Prostate gland (tissue), 2 donors: Measurements from ENCODE around the gene LBHD1. TPM values are rescaled to one million over a fixed set of nuclear protein-coding genes. Genes with fewer than 3 reads are reported as not detected.
A peak's percentile ranks its signal among the peaks of the same experiment; 100 is the strongest.
"Not testable (repeated sequence)": the region's sequence is repeated elsewhere in the genome, so short reads cannot be mapped to it uniquely, and the experiment has no call there.

ENCODE experiments used
- DNase-seq: peaks from one replicate; pipeline ENCODE4 v3.0.0-alpha.2; 2019; ENCODE audit warnings: low spot score
- H3K27ac ChIP-seq, 2 donors: fragments of 200-600 bp; sonication (generic); 2 replicates each; pipeline ENCODE4 v1.5.1; 2017 to 2019
- H3K27me3 ChIP-seq: fragments of 200-600 bp; sonication (generic); replicated peaks from 2 replicates; pipeline ENCODE4 v1.5.1; 2019; ENCODE audit not compliant: insufficient read depth
- H3K36me3 ChIP-seq, 2 donors: fragments of 200-600 bp; sonication (generic); 1 replicate in 1 of 2; 2 replicates in 1 of 2; pipeline versions ENCODE4 v1.5.1 to v1.8.1; 2017 to 2019
- H3K4me1 ChIP-seq: fragments of 200-600 bp; sonication (generic); replicated peaks from 2 replicates; pipeline ENCODE4 v1.5.1; 2019
- H3K4me3 ChIP-seq, 2 donors: fragments of 200-600 bp; sonication (generic); 2 replicates each; pipeline ENCODE4 v1.5.1; 2017 to 2019
- H3K9me3 ChIP-seq: fragments of 200-600 bp; sonication (generic); 2 replicates; pipeline ENCODE4 v1.5.1; 2017
- POLR2A ChIP-seq: fragments of 450-650 bp; IDR thresholded peaks from one replicate; pipeline ENCODE4 v1.6.1; 2016; ENCODE audit warnings: antibody characterized with exemption, mild to moderate bottlenecking
- POLR2AphosphoS5 ChIP-seq: sonication (generic); formaldehyde crosslinking; IDR thresholded peaks from one replicate; pipeline ENCODE4 v1.6.1; 2017; ENCODE audit warnings: antibody characterized with exemption
- WGBS: methylation state at CpG from one replicate; pipeline ENCODE4 v1.1.5; 2018; 5-methylcytosine and 5-hydroxymethylcytosine counted together
- intact Hi-C: fragments of 100-400 bp; cut with DNase I; formaldehyde crosslinking; loops from one replicate; pipeline ENCODE4 v1.14.2; 2022
- total RNA-seq, 2 donors: library from RNA; depleted of rRNA; stranded (reverse); fragments of >200 nt; gene quantifications; one replicate each; pipeline ENCODE4 v1.1.0, GENCODE V29; 2016
- TF ChIP-seq, protein P1 (sequence below), 4 experiments: fragments of 200-600 bp in 2 of 4; fragments of 450-650 bp in 2 of 4; sonication (generic) in 2 of 4; IDR thresholded peaks; 1 replicate in 3 of 4; 2 replicates in 1 of 4; pipeline ENCODE4 v1.5.1; 2016 to 2019; ENCODE audit warnings: antibody characterized with exemption in 4 of 4, mild to moderate bottlenecking in 2 of 4, moderate library complexity in 2 of 4

Gene LBHD1
- total RNA-seq, 2 donors from 2014 or later: 7.1 to 10.2 TPM

DNA sequence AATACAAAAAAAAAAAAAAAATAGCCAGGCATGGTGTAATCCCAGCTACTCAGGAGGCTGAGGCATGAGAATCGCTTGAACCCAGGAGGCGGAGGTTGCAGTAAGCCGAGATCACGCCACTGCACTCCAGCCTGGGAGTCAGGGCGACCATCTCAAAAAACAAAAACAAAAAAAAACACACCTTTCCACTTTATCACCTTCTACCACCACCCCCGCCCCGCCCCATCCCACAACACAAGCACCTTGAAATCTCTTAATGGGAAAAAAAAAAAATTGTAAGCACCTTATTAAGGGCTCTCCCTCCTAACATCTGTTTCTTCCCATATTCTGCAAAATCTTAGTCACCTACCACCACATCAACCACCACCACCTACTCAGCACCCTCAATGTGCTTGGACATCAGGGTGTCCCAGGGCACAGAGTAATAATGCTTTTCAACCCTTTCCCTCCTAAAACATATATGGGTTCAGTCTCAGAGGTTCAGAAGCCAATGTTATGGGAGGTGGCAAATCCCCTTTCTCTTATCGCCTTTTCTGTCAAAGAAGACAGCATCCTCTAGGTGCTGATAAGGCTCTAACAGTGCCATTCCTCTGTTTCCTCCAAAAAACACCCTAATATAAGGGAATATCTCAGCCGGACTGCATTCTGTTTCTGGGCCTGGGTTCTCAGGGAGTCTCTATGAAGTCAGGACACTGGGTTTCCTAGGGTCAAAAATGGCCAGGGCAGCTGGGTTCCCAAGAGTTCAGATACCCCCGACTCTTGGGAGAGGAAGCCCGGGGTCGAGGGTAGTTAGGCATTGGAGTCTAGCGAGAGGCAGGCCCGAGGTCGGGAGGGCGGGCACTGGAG, 19.7 kb downstream of the LBHD1 start:
- 38% methylated on average over 16 of the region's 16 CpGs for WGBS
- Histone ChIP-seq H3K4me1 (peaks cover 6% of the 10 kb centered on the region), H3K27ac (peak overlapping the region; percentile 84 to 88), H3K9me3 (no peaks in the 10 kb centered on the region), H3K4me3 (peak overlapping the region; percentile 89 to 97), H3K36me3 (peaks cover 0 to 2% of the 10 kb centered on the region in 2 donors), H3K27me3 (no peaks in the 10 kb centered on the region)
- no peak for TF ChIP-seq POLR2A
- DNase-seq: no peak
- intact Hi-C loops: no loop called here

DNA sequence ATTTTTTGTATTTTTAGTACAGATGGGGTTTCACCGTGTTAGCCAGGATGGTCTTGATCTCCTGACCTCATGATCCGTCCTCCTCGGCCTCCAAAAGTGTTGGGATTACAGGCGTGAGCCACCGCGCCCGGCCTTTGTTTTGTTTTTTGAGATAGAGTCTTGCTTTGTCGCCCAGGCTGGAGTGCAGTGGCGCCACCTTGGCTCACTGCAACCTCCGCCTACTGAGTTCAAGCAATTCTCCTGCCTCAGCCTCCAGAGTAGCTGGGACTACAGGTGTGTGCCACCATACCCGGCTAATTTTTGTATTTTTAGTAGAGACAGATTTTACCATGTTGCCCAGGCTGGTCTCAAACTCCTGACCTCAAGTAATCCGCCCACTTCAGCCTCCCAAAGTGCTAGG, 21.8 kb downstream of the LBHD1 start:
- H3K9me3 ChIP-seq, intact Hi-C loops, H3K36me3 ChIP-seq, H3K27me3 ChIP-seq, H3K4me1 ChIP-seq, DNase-seq, H3K4me3 ChIP-seq, H3K27ac ChIP-seq: not testable (repeated sequence)
- 97% methylated on average over 12 of the region's 12 CpGs for WGBS

DNA sequence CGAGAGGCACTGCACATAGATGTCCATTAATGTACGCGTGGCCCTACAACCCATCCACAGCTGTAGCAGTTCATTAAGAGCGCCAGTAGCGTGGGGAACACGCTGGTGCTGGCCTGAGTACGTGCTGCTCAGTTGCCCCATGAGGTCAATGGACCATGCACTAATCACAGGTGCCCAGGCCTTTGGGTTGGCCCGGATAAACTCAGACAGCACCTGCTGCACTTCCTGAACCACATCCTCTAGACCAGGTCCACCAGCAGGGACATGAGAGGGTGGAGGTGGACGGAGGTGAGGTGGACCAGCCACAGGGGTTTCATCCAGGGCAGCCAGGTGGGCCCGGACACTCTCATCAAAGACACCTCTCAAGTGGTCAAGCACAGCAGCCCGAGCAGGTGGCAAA, 22.6 kb downstream of the LBHD1 start:
- no peak for TF ChIP-seq POLR2A
- H3K4me1 ChIP-seq: peaks cover 6% of the 10 kb centered on the region
- 94% methylated on average over 11 of the region's 11 CpGs for WGBS
- no peaks in the 10 kb centered on the region for H3K9me3 ChIP-seq
- no peak overlapping the region for H3K27ac ChIP-seq
- H3K27me3 ChIP-seq: no peaks in the 10 kb centered on the region
- H3K36me3 ChIP-seq: peaks cover 0 to 2% of the 10 kb centered on the region in 2 donors
- intact Hi-C loops: no loop called here
- no peak for DNase-seq
- no peak overlapping the region for H3K4me3 ChIP-seq

DNA sequence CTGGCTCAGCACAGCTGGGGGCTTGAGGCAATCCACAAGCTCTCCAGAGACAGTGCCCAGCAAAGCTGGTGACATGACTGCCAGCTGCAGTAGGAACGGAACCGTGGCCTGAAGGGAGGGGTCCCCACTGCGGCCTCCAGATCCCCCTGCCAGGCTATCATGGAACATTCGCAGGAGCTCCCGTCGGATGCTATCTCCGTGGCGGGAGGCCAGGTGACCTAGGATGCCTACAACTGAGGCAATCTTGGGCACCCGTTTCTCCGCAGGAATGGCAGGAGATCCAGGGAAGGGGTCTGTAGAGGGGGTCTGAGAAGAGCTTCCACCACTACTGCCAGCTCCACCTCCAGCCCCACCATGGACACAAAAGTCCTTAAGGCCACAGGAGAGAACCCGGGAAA, 23.1 kb downstream of the LBHD1 start:
- Histone ChIP-seq H3K36me3 (peaks cover 0 to 2% of the 10 kb centered on the region in 2 donors), H3K4me1 (peaks cover 6% of the 10 kb centered on the region), H3K4me3 (no peak overlapping the region), H3K27me3 (no peaks in the 10 kb centered on the region), H3K27ac (no peak overlapping the region), H3K9me3 (no peaks in the 10 kb centered on the region)
- intact Hi-C loops: no loop called here
- 94% methylated on average over 10 of the region's 11 CpGs for WGBS
- DNase-seq: no peak
- TF ChIP-seq, protein P1, sequence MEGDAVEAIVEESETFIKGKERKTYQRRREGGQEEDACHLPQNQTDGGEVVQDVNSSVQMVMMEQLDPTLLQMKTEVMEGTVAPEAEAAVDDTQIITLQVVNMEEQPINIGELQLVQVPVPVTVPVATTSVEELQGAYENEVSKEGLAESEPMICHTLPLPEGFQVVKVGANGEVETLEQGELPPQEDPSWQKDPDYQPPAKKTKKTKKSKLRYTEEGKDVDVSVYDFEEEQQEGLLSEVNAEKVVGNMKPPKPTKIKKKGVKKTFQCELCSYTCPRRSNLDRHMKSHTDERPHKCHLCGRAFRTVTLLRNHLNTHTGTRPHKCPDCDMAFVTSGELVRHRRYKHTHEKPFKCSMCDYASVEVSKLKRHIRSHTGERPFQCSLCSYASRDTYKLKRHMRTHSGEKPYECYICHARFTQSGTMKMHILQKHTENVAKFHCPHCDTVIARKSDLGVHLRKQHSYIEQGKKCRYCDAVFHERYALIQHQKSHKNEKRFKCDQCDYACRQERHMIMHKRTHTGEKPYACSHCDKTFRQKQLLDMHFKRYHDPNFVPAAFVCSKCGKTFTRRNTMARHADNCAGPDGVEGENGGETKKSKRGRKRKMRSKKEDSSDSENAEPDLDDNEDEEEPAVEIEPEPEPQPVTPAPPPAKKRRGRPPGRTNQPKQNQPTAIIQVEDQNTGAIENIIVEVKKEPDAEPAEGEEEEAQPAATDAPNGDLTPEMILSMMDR (IDR thresholded peaks at IDR 0.05): no peak
- TF ChIP-seq POLR2A (no peak), POLR2AphosphoS5 (no peak)

DNA sequence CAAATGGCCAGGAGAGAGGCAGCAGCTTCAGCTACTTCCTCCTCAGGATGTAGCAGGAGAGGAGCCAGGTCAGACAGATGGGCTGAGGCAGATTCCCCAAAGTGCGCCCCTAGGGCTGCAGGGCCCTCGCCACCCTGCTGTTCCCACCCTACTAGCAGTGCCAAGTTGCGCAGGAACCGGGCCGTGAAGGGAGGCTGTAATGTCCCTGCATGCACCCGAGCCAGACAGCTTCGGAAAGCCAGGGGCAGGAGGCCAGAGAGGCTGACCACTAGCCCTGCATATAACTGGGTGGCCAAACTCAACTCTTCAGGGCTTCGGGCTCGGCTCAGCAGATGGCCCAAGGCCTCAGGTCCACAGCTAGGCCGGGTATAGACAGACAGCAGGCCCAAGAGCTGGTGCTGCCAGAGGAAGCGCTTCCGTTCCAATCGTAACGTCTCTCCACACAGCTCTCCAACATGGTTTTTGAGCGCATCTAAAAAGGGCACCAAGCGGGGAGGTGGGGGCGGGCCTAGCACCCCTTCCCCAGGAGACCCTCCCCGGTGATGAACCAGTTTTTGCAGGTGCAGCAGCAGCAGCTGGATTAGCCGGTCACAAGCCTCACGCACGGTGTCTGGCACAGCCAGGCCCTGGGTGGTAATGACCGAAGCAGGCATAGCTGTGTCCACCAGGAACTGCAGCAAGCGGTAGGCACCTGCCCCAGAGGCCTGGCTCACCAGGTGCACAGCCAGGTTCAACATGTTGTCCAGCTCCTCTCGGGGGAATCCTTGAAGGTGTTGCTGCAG, 23.7 kb downstream of the LBHD1 start:
- DNase-seq: no peak
- no peaks in the 10 kb centered on the region for H3K27me3 ChIP-seq
- H3K36me3 ChIP-seq: peaks cover 0 to 2% of the 10 kb centered on the region in 2 donors
- TF ChIP-seq POLR2AphosphoS5 (no peak), POLR2A (no peak)
- TF ChIP-seq, protein P1 (IDR thresholded peaks at IDR 0.05): no peak
- intact Hi-C loops: no loop called here
- 91% methylated on average over 24 of the region's 24 CpGs for WGBS
- H3K4me3 ChIP-seq: no peak overlapping the region
- H3K4me1 ChIP-seq: peaks cover 6% of the 10 kb centered on the region
- no peak overlapping the region for H3K27ac ChIP-seq
- no peaks in the 10 kb centered on the region for H3K9me3 ChIP-seq

DNA sequence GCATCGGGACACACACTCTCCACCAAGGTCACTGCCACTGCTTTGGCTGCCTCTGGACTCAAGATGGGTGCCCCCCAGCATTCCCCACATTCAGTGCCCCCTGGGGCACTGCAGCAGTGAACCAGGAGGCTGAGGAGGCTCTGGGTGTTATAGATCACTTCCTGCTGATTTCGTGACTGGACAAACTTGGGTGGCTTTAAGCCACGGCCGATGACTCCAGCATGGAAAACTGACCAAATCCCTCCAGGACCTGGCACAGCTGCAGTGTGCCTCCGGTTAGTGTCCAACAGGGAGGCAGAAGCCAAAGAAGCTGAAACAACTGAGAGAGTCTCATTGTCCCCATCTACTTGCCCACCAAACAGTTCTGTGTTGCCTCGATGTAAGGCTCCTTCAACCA, 24.5 kb downstream of the LBHD1 start:
- WGBS: 91% methylated on average over 6 of the region's 6 CpGs
- Histone ChIP-seq H3K27ac (no peak overlapping the region), H3K36me3 (peaks cover 0 to 2% of the 10 kb centered on the region in 2 donors), H3K4me1 (peaks cover 6% of the 10 kb centered on the region), H3K4me3 (no peak overlapping the region), H3K27me3 (no peaks in the 10 kb centered on the region), H3K9me3 (no peaks in the 10 kb centered on the region)
- intact Hi-C loops: no loop called here
- DNase-seq: no peak
- no peak for TF ChIP-seq POLR2A
- TF ChIP-seq, protein P1 (IDR thresholded peaks at IDR 0.05): no peak
- no peak for TF ChIP-seq POLR2AphosphoS5
